GM12865 (cell line): Measurements from ENCODE around the gene ACTN1.
"Not testable (repeated sequence)": the region's sequence is repeated elsewhere in the genome, so short reads cannot be mapped to it uniquely, and the experiment has no call there.

ENCODE experiments used
- DNase-seq: peaks from one replicate; pipeline ENCODE4 v3.0.0; 2010; ENCODE audit warnings: low read depth
- H3K4me3 ChIP-seq: 2 replicates; pipeline ENCODE4 v1.5.1; 2011; ENCODE audit warnings: mild to moderate bottlenecking, low read depth, low read length, control low read depth
- CTCF ChIP-seq: IDR thresholded peaks from 2 replicates; pipeline ENCODE4 v1.5.1; 2011; ENCODE audit warnings: low read length, control low read depth, low read depth, inconsistent platforms; ENCODE audit not compliant: insufficient read depth; ENCODE audit errors: missing control alignments

ACTN1 gene

GRCh38 chr14:68979021-68979721 lies at the start of gene ACTN1:
Gene ACTN1, minus strand, starts transcription at chr14:68979302. Its CDS starts 246 bp downstream, at chr14:68979056.
- peak within 1 kb of the TSS; percentile 77 for H3K4me3 ChIP-seq
- TF ChIP-seq CTCF, result no peak
- DNase-seq, result peak; percentile 79

- no peak overlapping the region for H3K4me3 ChIP-seq
These were observed 48.3 kb upstream of the ACTN1 start for GRCh38 chr14:69027242-69027913.

GRCh38 chr14:69023035-69023434 lies 43.9 kb upstream of the ACTN1 start:
- no peak overlapping the region for H3K4me3 ChIP-seq
- no peak for TF ChIP-seq CTCF
- DNase-seq, result no peak

More at GRCh38 chr14:69027242-69027913, 48.3 kb upstream of the ACTN1 start:
- TF ChIP-seq CTCF, result no peak
- DNase-seq, result no peak

- not testable (repeated sequence) for DNase-seq, H3K4me3 ChIP-seq
These were observed 43.0 kb upstream of the ACTN1 start for GRCh38 chr14:69022093-69022492.

GRCh38 chr14:69017706-69018105 lies 38.6 kb upstream of the ACTN1 start:
- no peak overlapping the region for H3K4me3 ChIP-seq
- no peak for TF ChIP-seq CTCF
- DNase-seq, result no peak

GRCh38 chr14:69014829-69015259 lies 35.7 kb upstream of the ACTN1 start:
- DNase-seq, result no peak
- no peak overlapping the region for H3K4me3 ChIP-seq
- no peak for TF ChIP-seq CTCF

GRCh38 chr14:69013943-69014782 lies 35.1 kb upstream of the ACTN1 start:
- DNase-seq, result no peak
- no peak overlapping the region for H3K4me3 ChIP-seq
- TF ChIP-seq CTCF, result no peak
